Epithelial cell of proximal tubule (primary cell): ENCODE results near the gene CTSL. TPM values are rescaled to one million over a fixed set of nuclear protein-coding genes. Genes with fewer than 3 reads are reported as not detected.
"Not testable (repeated sequence)": the region's sequence is repeated elsewhere in the genome, so short reads cannot be mapped to it uniquely, and the experiment has no call there.

ENCODE experiments used
- DNase-seq: peaks from one replicate; pipeline ENCODE4 v3.0.0-alpha.2; 2011; ENCODE audit warnings: low read depth
- H3K4me3 ChIP-seq: 2 replicates; pipeline ENCODE4 v1.5.1; 2011; ENCODE audit warnings: low read depth, mild to moderate bottlenecking, low read length
- CTCF ChIP-seq: conservative IDR thresholded peaks from 2 replicates; pipeline ENCODE4 v1.5.1; 2012; ENCODE audit warnings: low read depth, mild to moderate bottlenecking, low read length
- total RNA-seq: library from RNA; depleted of rRNA; stranded (reverse); fragments of >200 nt; gene quantifications from 2 replicates; pipeline ENCODE4 v1.2.3, GENCODE V29; 2015

Gene CTSL
- total RNA-seq, 1 donor from 2014 or later, result 80.9 TPM

GRCh38 chr9:87751423-87751822 is 25.5 kb downstream of the CTSL start:
- DNase-seq, result peak; percentile 67
- H3K4me3 ChIP-seq, result no peak overlapping the region
- no peak for TF ChIP-seq CTCF

- H3K4me3 ChIP-seq, result no peak overlapping the region
- DNase-seq, result peak; percentile 29
- no peak for TF ChIP-seq CTCF
Measured at GRCh38 chr9:87751868-87752267, 25.9 kb downstream of the CTSL start.

GRCh38 chr9:87753313-87753712 is 27.4 kb downstream of the CTSL start:
- TF ChIP-seq CTCF, result no peak
- H3K4me3 ChIP-seq, result no peak overlapping the region
- DNase-seq, result no peak

GRCh38 chr9:87758330-87758729 is 32.4 kb downstream of the CTSL start:
- DNase-seq, H3K4me3 ChIP-seq: not testable (repeated sequence)

GRCh38 chr9:87759980-87760379 is 34.1 kb downstream of the CTSL start:
- not testable (repeated sequence) for H3K4me3 ChIP-seq, DNase-seq

GRCh38 chr9:87760529-87760928 is 34.6 kb downstream of the CTSL start:
- no peak for TF ChIP-seq CTCF
- no peak for DNase-seq

GRCh38 chr9:87763286-87763685 is 37.4 kb downstream of the CTSL start:
- no peak for TF ChIP-seq CTCF
- no peak overlapping the region for H3K4me3 ChIP-seq
- DNase-seq, result no peak

More at GRCh38 chr9:87760529-87760928, 34.6 kb downstream of the CTSL start:
- H3K4me3 ChIP-seq, result no peak overlapping the region

GRCh38 chr9:87765521-87765920 is 39.6 kb downstream of the CTSL start:
- DNase-seq, result no peak
- TF ChIP-seq CTCF, result no peak
- no peak overlapping the region for H3K4me3 ChIP-seq
